Liver (tissue), 3 donors: ENCODE data around the gene TMEM91.

Source experiments
- CTCF ChIP-seq: fragments of 150-350 bp; IDR thresholded peaks from 2 replicates; pipeline ENCODE4 v1.5.1; 2017; ENCODE audit warnings: improper control_type of control experiment, low read depth, low read length; ENCODE audit not compliant: missing input control
- JUND ChIP-seq, 2 donors: IDR thresholded peaks; 2 replicates each; pipeline ENCODE4 v1.6.1; 2016; ENCODE audit warnings: antibody characterized with exemption in 2 of 2
- MAX ChIP-seq: IDR thresholded peaks from 2 replicates; pipeline ENCODE4 v1.6.1; 2016; ENCODE audit warnings: antibody characterized with exemption
- RAD21 ChIP-seq, 2 donors: IDR thresholded peaks; 2 replicates each; pipeline ENCODE4 v1.6.1; 2016; ENCODE audit warnings: antibody characterized with exemption in 2 of 2, mild to moderate bottlenecking in 2 of 2
- RXRA ChIP-seq, 2 donors: IDR thresholded peaks; 2 replicates each; pipeline ENCODE4 v1.6.1; 2017 to 2018; ENCODE audit warnings: antibody characterized with exemption in 2 of 2, mild to moderate bottlenecking in 1 of 2
- SP1 ChIP-seq: IDR thresholded peaks from 2 replicates; pipeline ENCODE4 v1.6.1; 2018; ENCODE audit warnings: antibody characterized with exemption, mild to moderate bottlenecking
- TF ChIP-seq, protein P1 (sequence below): IDR thresholded peaks from 2 replicates; pipeline ENCODE4 v1.6.1; 2016; ENCODE audit warnings: antibody characterized with exemption
- donor health status: healthy.
- donor health status: healthy.

GRCh38 chr19:41401483-41401882, 25.1 kb downstream of the TMEM91 start:
- TF ChIP-seq CTCF (no peak), SP1 (no peak), RAD21 (IDR thresholded peaks at IDR 0.05) (no peak), MAX (no peak), JUND (IDR thresholded peaks at IDR 0.05) (no peak), RXRA (IDR thresholded peaks at IDR 0.05) (no peak)
- TF ChIP-seq, protein P1, sequence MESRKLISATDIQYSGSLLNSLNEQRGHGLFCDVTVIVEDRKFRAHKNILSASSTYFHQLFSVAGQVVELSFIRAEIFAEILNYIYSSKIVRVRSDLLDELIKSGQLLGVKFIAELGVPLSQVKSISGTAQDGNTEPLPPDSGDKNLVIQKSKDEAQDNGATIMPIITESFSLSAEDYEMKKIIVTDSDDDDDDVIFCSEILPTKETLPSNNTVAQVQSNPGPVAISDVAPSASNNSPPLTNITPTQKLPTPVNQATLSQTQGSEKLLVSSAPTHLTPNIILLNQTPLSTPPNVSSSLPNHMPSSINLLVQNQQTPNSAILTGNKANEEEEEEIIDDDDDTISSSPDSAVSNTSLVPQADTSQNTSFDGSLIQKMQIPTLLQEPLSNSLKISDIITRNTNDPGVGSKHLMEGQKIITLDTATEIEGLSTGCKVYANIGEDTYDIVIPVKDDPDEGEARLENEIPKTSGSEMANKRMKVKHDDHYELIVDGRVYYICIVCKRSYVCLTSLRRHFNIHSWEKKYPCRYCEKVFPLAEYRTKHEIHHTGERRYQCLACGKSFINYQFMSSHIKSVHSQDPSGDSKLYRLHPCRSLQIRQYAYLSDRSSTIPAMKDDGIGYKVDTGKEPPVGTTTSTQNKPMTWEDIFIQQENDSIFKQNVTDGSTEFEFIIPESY = no peak
